Activated naive CD8-positive, alpha-beta T cell (primary cell): Measurements from ENCODE around the gene NTSR1.

Experiments
- H3K27ac Mint-ChIP-seq: one replicate; pipeline ENCODE4 v1.8.0; 2021; ENCODE audit warnings: mixed read lengths
- H3K27me3 Mint-ChIP-seq: one replicate; pipeline ENCODE4 v1.8.0; 2021; ENCODE audit warnings: mixed read lengths
- H3K36me3 Mint-ChIP-seq: one replicate; pipeline ENCODE4 v1.8.0; 2021; ENCODE audit warnings: mixed read lengths
- H3K4me1 Mint-ChIP-seq: one replicate; pipeline ENCODE4 v1.8.0; 2021; ENCODE audit warnings: low read depth, mixed read lengths
- H3K4me3 Mint-ChIP-seq: one replicate; pipeline ENCODE4 v1.8.0; 2021; ENCODE audit warnings: mild to moderate bottlenecking, mixed read lengths
- H3K9me3 Mint-ChIP-seq: one replicate; pipeline ENCODE4 v1.8.0; 2021; ENCODE audit warnings: low read depth, mixed read lengths

The NTSR1 gene

DNA sequence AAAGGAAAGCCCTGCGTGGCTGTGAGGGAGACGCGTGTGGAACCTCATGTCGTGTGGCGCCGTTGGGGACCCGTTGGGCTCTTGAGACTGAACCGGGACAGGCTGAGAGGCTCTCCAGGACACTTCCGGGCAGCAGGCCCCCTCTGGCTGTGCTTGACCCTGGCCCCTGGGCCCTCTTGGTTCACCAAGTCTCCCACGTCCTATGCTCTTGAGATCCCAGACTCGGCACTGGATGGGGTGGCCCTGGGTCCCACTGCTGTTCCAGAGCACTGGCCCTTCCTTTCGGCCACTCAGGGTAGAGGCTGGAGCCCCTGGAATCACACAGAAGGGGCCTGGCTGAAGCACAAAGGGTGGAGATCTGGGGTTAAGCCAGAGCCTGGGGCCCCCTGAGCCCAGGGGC, 30.4 kb downstream of the NTSR1 start:
- Mint-ChIP-seq H3K36me3 (no peaks in the 10 kb centered on the region), H3K4me1 (peaks cover 26% of the 10 kb centered on the region), H3K9me3 (no peaks in the 10 kb centered on the region), H3K4me3 (peak overlapping the region; percentile 84), H3K27me3 (no peaks in the 10 kb centered on the region), H3K27ac (peak overlapping the region; percentile 89)

DNA sequence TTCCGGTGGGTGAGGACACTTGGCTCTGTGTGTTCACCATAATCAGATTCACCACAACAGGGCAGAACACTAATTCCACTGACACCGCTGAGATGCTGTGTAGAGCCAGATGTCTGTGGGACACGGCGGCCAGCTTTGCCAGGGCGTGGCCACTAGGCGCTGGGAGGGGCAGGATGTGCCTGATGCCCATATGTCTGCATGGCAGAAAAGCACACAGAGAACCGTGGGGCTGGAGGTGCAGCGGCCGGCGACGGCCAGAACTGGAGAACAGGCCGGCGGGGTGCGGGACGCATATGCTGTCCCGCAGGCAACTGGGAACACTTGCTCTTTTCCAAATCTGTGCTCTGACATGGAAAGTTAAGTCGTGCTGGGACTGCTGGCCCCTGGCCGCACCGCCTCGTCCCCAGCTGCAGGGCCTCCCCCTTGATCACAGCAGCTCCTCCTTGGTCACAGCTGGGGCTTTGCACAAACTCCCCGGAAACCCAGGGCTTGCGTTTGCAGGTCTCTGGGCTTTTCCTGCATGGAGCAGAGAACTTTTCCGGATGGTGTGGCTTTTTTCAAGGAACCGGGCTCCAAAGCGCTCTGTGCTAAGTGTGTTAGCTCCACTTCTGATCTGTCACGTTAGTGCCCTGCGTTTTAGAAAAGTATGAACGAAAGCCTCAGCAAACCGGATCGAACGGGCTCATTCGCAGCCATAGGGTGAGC, 31.1 kb downstream of the NTSR1 start:
- no peaks in the 10 kb centered on the region for H3K27me3 Mint-ChIP-seq
- peak overlapping the region; percentile 89 for H3K27ac Mint-ChIP-seq
- no peaks in the 10 kb centered on the region for H3K36me3 Mint-ChIP-seq
- H3K4me1 Mint-ChIP-seq, result peaks cover 26% of the 10 kb centered on the region
- H3K4me3 Mint-ChIP-seq, result peak overlapping the region; percentile 84
- no peaks in the 10 kb centered on the region for H3K9me3 Mint-ChIP-seq

DNA sequence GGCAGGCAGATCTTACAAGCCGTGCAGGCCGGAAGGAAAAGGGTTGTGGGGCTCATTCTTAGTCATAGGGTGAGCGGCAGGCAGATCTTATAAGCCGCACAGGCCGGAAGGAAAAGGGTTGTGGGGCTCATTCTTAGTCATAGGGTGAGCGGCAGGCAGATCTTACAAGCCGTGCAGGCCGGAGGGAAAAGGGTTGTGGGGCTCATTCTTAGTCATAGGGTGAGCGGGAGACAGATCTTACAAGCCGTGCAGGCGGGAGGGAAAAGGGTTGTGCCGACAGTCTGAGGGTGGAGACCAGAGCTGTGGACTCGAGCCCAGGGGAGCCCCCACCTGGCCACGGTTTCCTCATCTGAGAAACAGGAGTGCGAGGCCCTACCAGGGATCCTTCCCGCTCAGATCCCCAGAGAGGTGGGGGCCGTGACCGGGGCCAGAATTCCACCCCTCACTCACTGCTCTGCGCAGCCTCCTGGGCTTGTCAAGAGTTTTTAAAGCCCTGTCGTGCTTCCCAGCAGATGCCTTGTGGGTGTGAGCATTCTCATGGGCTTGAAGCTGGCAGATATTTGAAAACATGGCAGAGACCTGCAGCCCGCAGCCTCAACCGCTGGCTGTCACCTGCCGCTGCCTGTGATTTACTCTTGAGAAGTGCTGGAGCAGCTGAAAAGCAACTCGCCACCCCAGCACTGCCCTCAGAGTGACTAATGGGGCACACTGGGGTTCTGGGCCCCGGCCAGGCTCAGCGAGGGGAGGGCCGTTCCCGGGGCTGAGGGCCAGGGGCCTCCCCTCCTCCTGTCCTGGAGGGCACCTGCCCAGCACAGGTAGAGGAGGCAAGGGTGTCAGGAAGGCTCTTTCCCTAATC, 31.9 kb downstream of the NTSR1 start:
- peaks cover 32% of the 10 kb centered on the region for H3K4me1 Mint-ChIP-seq
- peaks cover 3% of the 10 kb centered on the region for H3K27me3 Mint-ChIP-seq
- peak overlapping the region; percentile 89 for H3K27ac Mint-ChIP-seq
- H3K4me3 Mint-ChIP-seq, result peak overlapping the region; percentile 84
- no peaks in the 10 kb centered on the region for H3K9me3 Mint-ChIP-seq
- peaks cover 2% of the 10 kb centered on the region for H3K36me3 Mint-ChIP-seq

DNA sequence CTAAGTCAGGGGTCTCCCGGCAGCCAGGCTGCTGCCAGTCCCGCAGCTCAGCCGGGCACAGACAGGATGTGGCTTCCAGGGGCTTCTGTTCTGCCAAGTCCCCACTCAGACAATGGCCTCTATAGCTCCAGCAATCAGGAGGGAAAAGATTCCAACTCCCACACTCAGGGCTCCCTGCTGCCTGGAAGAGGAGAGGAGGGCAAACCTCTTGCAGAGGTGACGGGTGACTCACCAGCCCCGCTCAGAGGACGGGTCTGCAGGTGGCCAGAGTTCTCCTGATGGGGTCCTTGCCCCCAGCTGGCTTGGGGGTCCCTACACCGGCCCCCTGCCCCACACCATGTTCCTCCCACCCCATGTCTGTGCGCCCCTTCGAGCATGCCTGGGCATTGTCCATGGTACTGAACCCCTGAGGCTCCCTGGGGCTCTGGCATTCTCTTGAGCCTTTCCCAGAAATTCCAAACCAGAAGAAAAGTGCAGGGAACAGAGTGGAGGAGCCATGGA, 32.6 kb downstream of the NTSR1 start:
- Mint-ChIP-seq H3K36me3 (peaks cover 2% of the 10 kb centered on the region), H3K27me3 (peaks cover 3% of the 10 kb centered on the region), H3K4me3 (no peak overlapping the region), H3K4me1 (peaks cover 32% of the 10 kb centered on the region), H3K9me3 (no peaks in the 10 kb centered on the region), H3K27ac (no peak overlapping the region)

DNA sequence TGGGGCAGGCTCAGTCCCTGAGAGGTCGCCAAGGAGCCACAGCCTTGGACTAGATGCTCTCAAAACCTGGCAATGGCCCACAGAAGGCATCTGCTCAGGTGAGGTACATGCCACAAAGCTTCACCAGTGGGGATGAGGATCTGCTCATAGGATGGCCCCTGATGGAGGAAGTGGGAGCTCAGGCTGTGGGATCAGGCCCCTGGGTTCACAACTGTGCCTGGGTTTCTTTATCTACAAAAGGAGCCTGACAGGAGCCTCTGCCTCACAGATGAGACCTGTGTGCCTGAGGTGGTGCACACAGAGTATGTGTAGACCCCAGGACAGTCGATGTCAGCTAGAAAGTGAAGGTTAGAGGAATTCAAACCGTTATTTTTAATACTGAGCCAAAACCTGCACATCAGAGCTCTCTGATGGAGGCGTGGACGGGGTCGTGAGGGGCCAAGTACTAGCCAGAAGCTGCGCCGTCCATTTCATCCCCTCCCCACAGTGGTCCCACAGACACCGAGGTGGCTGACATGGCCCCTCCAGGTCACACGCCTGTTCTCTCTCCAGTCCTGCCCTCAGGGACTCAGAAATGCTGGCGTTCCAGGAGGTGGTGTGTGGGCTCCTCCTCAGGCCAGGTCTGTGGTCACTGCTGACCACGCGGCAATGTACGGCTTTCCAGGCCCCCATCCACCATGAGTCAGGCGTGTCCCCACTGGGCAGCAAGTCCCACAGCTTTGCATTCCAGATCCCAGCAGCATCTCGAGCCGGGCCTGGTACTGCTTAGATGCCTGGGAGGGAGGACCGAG, 33.3 kb downstream of the NTSR1 start:
- H3K4me1 Mint-ChIP-seq, result peaks cover 32% of the 10 kb centered on the region
- H3K9me3 Mint-ChIP-seq, result no peaks in the 10 kb centered on the region
- no peak overlapping the region for H3K4me3 Mint-ChIP-seq
- H3K27me3 Mint-ChIP-seq, result peaks cover 5% of the 10 kb centered on the region
- no peak overlapping the region for H3K27ac Mint-ChIP-seq
- H3K36me3 Mint-ChIP-seq, result peaks cover 2% of the 10 kb centered on the region

DNA sequence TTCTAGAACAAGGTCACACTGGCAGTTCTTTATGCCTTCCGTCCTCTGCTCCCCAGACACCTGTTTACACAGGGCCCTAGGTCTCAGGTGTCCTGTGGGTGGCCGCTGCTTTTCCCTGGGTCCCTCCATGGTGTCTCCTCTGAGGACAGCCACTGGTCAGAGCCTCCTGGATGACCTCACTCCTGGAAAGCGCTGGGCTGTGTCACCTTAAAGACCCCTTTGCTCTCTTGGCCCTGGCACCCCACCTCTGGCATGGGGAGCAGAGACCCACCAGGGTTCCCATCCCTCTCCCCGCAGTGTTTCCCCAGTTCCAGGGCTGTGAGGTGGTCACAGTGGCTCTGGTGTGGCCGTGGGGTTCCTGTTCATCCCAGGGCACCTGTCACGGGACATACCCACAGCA, 33.9 kb downstream of the NTSR1 start:
- H3K9me3 Mint-ChIP-seq, result no peaks in the 10 kb centered on the region
- H3K27ac Mint-ChIP-seq, result no peak overlapping the region
- H3K4me3 Mint-ChIP-seq, result no peak overlapping the region
- peaks cover 2% of the 10 kb centered on the region for H3K36me3 Mint-ChIP-seq
- peaks cover 32% of the 10 kb centered on the region for H3K4me1 Mint-ChIP-seq
- H3K27me3 Mint-ChIP-seq, result peaks cover 5% of the 10 kb centered on the region

DNA sequence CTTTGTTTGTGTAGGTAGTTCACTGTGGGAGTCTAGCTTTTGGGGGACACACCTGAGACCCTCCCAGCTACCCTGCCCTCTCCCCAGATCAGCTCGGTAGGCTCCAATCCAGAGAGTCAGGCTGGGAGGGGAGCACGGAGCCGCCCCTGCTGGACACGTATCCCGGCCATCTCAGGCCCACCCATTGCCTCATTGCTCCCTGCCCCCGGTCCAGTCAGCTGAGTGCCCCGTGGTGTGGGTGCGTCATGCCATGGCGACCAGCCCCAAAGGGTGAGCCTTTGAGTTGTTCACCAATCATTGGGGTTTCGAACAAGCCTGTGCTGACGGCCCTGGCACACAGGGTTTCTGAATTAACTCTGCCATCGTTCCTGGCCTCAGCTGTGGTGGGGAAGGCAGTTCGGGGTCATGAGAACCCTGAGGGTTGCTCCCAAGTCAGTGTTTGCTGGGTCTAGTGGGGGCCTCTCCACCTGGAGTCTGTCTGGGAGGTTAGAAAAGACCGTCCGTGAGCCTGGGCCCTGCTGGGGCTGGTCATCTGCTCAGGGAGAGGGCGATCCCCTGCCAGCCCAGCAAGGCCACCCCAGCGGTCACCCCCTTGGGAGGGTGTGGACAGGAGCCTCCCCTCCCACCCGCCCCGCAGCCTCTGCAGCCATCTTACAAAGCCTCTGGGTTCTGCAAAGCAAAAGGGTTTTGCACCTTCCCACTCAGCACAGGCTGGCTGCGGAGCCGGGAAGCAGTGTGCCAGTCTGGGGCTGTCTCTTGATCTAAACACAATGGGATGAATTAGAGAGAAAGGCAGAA, 34.5 kb downstream of the NTSR1 start:
- H3K36me3 Mint-ChIP-seq, result peaks cover 2% of the 10 kb centered on the region
- H3K27ac Mint-ChIP-seq, result no peak overlapping the region
- peaks cover 5% of the 10 kb centered on the region for H3K27me3 Mint-ChIP-seq
- no peaks in the 10 kb centered on the region for H3K9me3 Mint-ChIP-seq
- H3K4me1 Mint-ChIP-seq, result peaks cover 32% of the 10 kb centered on the region
- no peak overlapping the region for H3K4me3 Mint-ChIP-seq

DNA sequence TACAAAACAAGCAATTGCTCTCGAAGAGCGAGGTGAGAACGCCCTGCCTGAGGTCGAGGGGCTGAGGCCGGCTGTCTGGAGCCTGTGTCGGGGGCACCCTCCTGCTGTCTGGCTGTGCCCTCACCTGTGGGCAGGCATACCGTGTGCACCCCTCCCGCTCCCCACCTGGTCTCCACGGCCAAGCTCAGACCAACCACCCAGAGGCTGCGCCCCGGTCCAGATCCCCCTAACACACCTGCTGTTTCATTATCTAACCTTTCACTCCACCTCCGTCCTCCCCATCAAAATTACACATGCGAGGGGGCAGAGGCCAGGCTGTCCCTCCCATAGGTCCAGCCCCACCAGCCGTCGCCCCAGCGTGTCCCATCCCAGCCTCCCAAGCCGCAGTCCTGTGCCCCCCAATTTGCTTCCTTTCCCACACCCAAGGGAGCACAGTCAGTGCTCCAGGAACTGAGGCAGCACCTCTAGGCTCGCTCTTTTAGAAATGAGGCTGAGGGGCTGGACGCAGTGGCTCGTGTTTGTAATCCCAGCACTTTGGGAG, 35.2 kb downstream of the NTSR1 start:
- Mint-ChIP-seq H3K4me1 (peaks cover 29% of the 10 kb centered on the region), H3K27me3 (peaks cover 7% of the 10 kb centered on the region), H3K4me3 (no peak overlapping the region), H3K27ac (no peak overlapping the region), H3K36me3 (peaks cover 2% of the 10 kb centered on the region), H3K9me3 (no peaks in the 10 kb centered on the region)

DNA sequence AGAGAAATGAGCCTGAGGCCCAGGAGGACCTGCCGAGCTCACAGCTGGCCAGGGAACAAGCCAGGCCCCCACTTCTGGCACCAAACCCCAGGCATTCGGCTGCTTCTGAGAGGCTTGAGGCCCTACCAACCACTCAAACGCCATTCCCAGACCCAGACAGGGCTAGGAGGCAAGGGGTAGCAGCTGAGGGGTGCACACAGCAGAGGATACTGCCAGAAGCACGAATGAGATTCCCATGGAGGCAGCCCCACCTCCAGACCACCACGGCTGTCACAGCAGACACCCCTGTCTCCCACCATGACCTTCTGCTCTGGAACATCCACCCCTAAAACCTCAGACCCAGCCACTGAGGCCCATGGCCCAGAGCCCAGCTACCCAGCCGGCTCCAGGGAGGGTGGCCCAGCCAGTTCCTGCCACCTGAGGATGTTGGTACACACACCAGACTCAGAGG, 36.1 kb downstream of the NTSR1 start:
- peaks cover 2% of the 10 kb centered on the region for H3K36me3 Mint-ChIP-seq
- peaks cover 21% of the 10 kb centered on the region for H3K4me1 Mint-ChIP-seq
- H3K27ac Mint-ChIP-seq, result no peak overlapping the region
- H3K9me3 Mint-ChIP-seq, result no peaks in the 10 kb centered on the region
- H3K4me3 Mint-ChIP-seq, result no peak overlapping the region
- peaks cover 7% of the 10 kb centered on the region for H3K27me3 Mint-ChIP-seq

DNA sequence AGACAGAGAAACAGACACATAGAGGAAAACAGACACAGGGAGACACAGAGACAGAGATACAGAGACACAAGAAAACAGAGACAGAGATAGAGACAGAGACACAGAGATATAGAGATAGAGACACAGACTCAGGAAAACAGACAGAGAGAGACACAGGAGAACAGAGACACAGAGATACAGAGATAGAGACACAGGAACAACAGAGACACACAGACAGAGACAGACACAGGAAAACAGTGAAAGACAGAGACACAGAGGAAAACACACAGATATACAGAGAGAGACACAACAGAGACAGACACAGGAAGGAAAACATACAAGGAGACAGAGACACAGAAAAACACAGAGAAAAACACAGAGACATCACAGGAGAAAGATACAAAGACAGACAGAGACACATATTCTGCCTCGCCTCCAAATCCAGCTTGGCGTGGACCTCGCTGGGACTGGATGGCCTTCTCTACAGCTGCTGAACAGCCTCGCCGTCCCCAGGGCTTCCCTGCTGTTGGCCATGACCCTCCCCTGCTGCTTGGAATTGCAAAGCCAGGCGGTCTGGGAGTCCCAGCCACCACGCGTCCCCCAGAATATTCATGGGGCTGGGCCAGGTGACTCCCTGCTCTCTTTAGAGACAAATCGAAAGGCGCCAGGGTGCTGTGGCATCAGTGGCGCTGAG, 36.8 kb downstream of the NTSR1 start:
- Mint-ChIP-seq H3K4me1 (peaks cover 14% of the 10 kb centered on the region), H3K27me3 (peaks cover 10% of the 10 kb centered on the region)

DNA sequence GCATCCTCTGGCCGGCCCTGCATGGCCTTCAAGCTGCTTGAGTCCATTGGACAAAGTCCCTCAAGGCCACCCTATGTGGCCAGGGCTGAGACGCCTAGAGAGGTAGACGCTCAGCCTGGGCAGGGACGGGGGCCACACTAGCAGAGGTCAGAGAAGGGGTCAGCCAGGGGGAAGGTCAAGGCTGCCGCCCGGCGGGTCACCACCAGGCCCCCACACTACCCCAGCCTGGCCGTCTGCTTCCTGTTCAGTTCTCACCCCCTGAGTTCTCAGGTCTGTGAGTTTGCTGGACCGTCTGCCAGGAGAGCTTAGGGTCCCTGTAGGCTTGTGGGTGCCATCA, 37.3 kb downstream of the NTSR1 start:
- Mint-ChIP-seq H3K36me3 (peaks cover 2% of the 10 kb centered on the region), H3K4me1 (peaks cover 14% of the 10 kb centered on the region), H3K27me3 (peaks cover 10% of the 10 kb centered on the region), H3K9me3 (no peaks in the 10 kb centered on the region), H3K4me3 (no peak overlapping the region), H3K27ac (no peak overlapping the region)

More for the DNA sequence above, 36.8 kb downstream of the NTSR1 start:
- no peaks in the 10 kb centered on the region for H3K9me3 Mint-ChIP-seq
- H3K27ac Mint-ChIP-seq, result peak overlapping the region; percentile 0
- peak overlapping the region; percentile 3 for H3K4me3 Mint-ChIP-seq
- peaks cover 2% of the 10 kb centered on the region for H3K36me3 Mint-ChIP-seq

DNA sequence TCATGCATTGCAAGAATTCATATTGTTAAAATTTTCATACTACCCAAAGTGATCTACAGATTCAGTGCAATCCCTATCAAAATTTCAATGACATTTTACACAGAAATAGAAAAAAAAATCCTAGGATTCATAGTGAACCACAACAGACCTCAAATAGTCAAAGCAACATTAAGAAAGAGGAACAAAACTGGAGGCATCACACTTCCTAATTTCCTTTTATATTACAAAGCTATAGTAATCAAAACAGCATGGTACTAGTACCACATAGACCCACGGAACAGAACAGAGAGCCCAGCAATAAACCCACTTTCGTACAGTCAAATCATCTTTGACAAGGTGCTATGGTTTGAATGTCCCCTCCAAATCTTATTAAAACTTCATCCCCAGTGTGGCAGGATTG, 39.7 kb downstream of the NTSR1 start:
- Mint-ChIP-seq H3K4me1 (peaks cover 7% of the 10 kb centered on the region), H3K27me3 (peaks cover 12% of the 10 kb centered on the region), H3K36me3 (peaks cover 2% of the 10 kb centered on the region), H3K27ac (no peak overlapping the region), H3K4me3 (no peak overlapping the region), H3K9me3 (no peaks in the 10 kb centered on the region)

DNA sequence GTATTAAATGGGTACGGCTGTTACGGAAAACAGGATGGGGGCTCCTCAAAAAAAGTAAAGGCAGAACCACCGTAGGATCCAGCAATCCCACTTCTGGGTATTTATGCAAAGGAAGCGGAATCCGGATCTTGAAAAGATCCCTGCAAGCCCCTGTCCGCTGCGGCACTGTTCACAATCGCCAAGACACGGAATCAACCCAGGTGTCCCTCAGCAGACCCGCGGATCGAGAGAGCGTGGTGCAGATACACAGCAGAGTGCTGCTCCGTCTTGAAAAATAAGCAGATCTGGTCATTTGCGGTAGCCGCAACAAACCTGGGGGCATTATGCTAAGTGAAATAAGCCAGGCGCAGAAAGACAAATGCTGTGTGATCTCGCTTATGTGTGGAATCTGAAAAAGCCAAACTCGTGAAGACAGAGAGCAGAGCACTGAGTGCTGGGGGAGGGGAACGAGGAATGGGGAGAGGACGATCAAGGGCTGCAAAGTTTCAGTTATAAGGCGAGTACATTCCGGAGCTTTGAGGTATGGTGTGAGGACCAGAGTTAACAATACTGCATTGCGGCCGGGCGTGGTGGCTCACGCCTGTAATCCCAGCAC, 41.3 kb downstream of the NTSR1 start:
- no peak overlapping the region for H3K4me3 Mint-ChIP-seq
- H3K27ac Mint-ChIP-seq, result no peak overlapping the region
- no peaks in the 10 kb centered on the region for H3K9me3 Mint-ChIP-seq
- peaks cover 12% of the 10 kb centered on the region for H3K27me3 Mint-ChIP-seq
- H3K36me3 Mint-ChIP-seq, result peaks cover 2% of the 10 kb centered on the region
- peaks cover 7% of the 10 kb centered on the region for H3K4me1 Mint-ChIP-seq
